HEK293T (cell line): ENCODE results near the gene CSTB.

Experiments used
- CTCF ChIA-PET: fragments of 350-600 bp; formaldehyde crosslinking; extraction: SDS; loops from one replicate; lab custom pipeline; 2021; ENCODE audit warnings: antibody characterized with exemption, inconsistent platforms; lab: Yijun Ruan, JAX
- POLR2A ChIA-PET: fragments of 350-600 bp; formaldehyde crosslinking; extraction: SDS; loops from one replicate; lab custom pipeline; 2020; ENCODE audit warnings: antibody characterized with exemption, inconsistent platforms; lab: Yijun Ruan, JAX
- DNase-seq: peaks from one replicate; pipeline ENCODE4 v3.0.0; 2012; ENCODE audit warnings: mixed read lengths; ENCODE audit errors: extremely low spot score
- ARNT ChIP-seq: fragments of 450-650 bp; IDR thresholded peaks from 2 replicates; pipeline ENCODE4 v1.6.1; 2017; ENCODE audit warnings: mild to moderate bottlenecking
- BHLHE40 ChIP-seq: fragments of 450-650 bp; IDR thresholded peaks from 2 replicates; pipeline ENCODE4 v1.6.1; 2016; ENCODE audit warnings: mild to moderate bottlenecking, moderate library complexity, borderline replicate concordance
- CTBP1 ChIP-seq: fragments of 450-650 bp; IDR thresholded peaks from 2 replicates; pipeline ENCODE4 v1.6.1; 2016; ENCODE audit warnings: borderline replicate concordance
- ELF4 ChIP-seq: fragments of 450-650 bp; IDR thresholded peaks from 2 replicates; pipeline ENCODE4 v1.6.1; 2017; ENCODE audit warnings: antibody characterized with exemption
- FOXA1 ChIP-seq: fragments of 450-650 bp; IDR thresholded peaks from 2 replicates; pipeline ENCODE4 v1.6.1; 2016; ENCODE audit warnings: mild to moderate bottlenecking
- FOXK2 ChIP-seq: fragments of 450-650 bp; IDR thresholded peaks from 2 replicates; pipeline ENCODE4 v1.6.1; 2016; ENCODE audit warnings: mild to moderate bottlenecking
- FOXM1 ChIP-seq: fragments of 450-650 bp; IDR thresholded peaks from 2 replicates; pipeline ENCODE4 v1.6.1; 2017; ENCODE audit warnings: mild to moderate bottlenecking, borderline replicate concordance
- HDGF ChIP-seq: fragments of 450-650 bp; IDR thresholded peaks from 2 replicates; pipeline ENCODE4 v1.6.1; 2017; ENCODE audit warnings: antibody characterized with exemption, borderline replicate concordance
- L3MBTL2 ChIP-seq: fragments of 450-650 bp; conservative IDR thresholded peaks from 2 replicates; pipeline ENCODE4 v1.6.1; 2016; ENCODE audit warnings: mild to moderate bottlenecking
- LEF1 ChIP-seq: fragments of 450-650 bp; IDR thresholded peaks from 2 replicates; pipeline ENCODE4 v1.6.1; 2017; ENCODE audit warnings: mild to moderate bottlenecking, borderline replicate concordance
- NFRKB ChIP-seq: fragments of 450-650 bp; IDR thresholded peaks from 2 replicates; pipeline ENCODE4 v1.6.1; 2016; ENCODE audit warnings: mild to moderate bottlenecking, moderate library complexity
- PKNOX1 ChIP-seq: fragments of 450-650 bp; IDR thresholded peaks from 2 replicates; pipeline ENCODE4 v1.6.1; 2016
- SP1 ChIP-seq: fragments of 450-650 bp; IDR thresholded peaks from 2 replicates; pipeline ENCODE4 v1.6.1; 2017
- SUZ12 ChIP-seq: fragments of 450-650 bp; IDR thresholded peaks from 2 replicates; pipeline ENCODE4 v1.6.1; 2016; ENCODE audit warnings: mild to moderate bottlenecking
- TARDBP ChIP-seq: fragments of 450-650 bp; IDR thresholded peaks from 2 replicates; pipeline ENCODE4 v1.6.1; 2016
- ZNF384 ChIP-seq: fragments of 450-650 bp; IDR thresholded peaks from 2 replicates; pipeline ENCODE4 v1.6.1; 2016

Gene CSTB

GRCh38 chr21:43786807-43787440 is 10.8 kb upstream of the CSTB start:
- TF ChIP-seq L3MBTL2 = no peak
- TF ChIP-seq LEF1 = no peak
- TF ChIP-seq TARDBP = no peak
- no peak for TF ChIP-seq FOXA1
- POLR2A ChIA-PET = no interaction called here
- DNase-seq = no peak
- CTCF ChIA-PET = no interaction called here

GRCh38 chr21:43786300-43786806 is 10.2 kb upstream of the CSTB start:
- CTCF ChIA-PET = no interaction called here
- POLR2A ChIA-PET = no interaction called here
- no peak for DNase-seq
- TF ChIP-seq BHLHE40 = no peak
- no peak for TF ChIP-seq LEF1
- TF ChIP-seq PKNOX1 = no peak
- TF ChIP-seq ELF4 = no peak
- TF ChIP-seq SP1 = no peak
- no peak for TF ChIP-seq L3MBTL2
- TF ChIP-seq SUZ12 = no peak
- TF ChIP-seq HDGF = no peak

- CTCF ChIA-PET = no interaction called here
- POLR2A ChIA-PET = no interaction called here
Measured at GRCh38 chr21:43785134-43785533, 9.0 kb upstream of the CSTB start.

GRCh38 chr21:43783098-43783700 is 7.1 kb upstream of the CSTB start:
- no peak for TF ChIP-seq FOXM1
- TF ChIP-seq L3MBTL2 = no peak
- no peak for TF ChIP-seq SUZ12
- TF ChIP-seq BHLHE40 = no peak
- TF ChIP-seq ARNT = no peak
- ChIA-PET CTCF (no interaction called here), POLR2A (interaction anchor here (1.1 kb wide), 1 partner anchor 14 kb away, joined by 3 read pairs; no protein-coding TSS in a partner anchor)
- DNase-seq = no peak

More at GRCh38 chr21:43785134-43785533, 9.0 kb upstream of the CSTB start:
- DNase-seq = no peak
- no peak for TF ChIP-seq ARNT
- no peak for TF ChIP-seq FOXM1
- TF ChIP-seq HDGF = no peak
- no peak for TF ChIP-seq PKNOX1
- no peak for TF ChIP-seq L3MBTL2
- no peak for TF ChIP-seq NFRKB
- TF ChIP-seq SUZ12 = no peak

GRCh38 chr21:43782431-43783097 is 6.5 kb upstream of the CSTB start:
- no peak for TF ChIP-seq FOXM1
- ChIA-PET CTCF (interaction anchor here (0.5 kb wide), 1 partner anchor 87 kb away, joined by 3 read pairs; no protein-coding TSS in a partner anchor), POLR2A (interaction anchor here (0.8 to 1.1 kb wide), 2 partner anchors 10 to 14 kb away, joined by 3 read pairs; no protein-coding TSS in a partner anchor)
- DNase-seq = no peak

- DNase-seq = no peak
- POLR2A ChIA-PET = interaction anchor here (0.8 kb wide), 1 partner anchor 10 kb away, joined by 3 read pairs; no protein-coding TSS in a partner anchor
- no peak for TF ChIP-seq ZNF384
- TF ChIP-seq CTBP1 = no peak
- no peak for TF ChIP-seq FOXM1
- TF ChIP-seq ARNT = no peak
- TF ChIP-seq BHLHE40 = no peak
- TF ChIP-seq TARDBP = no peak
- TF ChIP-seq PKNOX1 = no peak
- no peak for TF ChIP-seq L3MBTL2
- no peak for TF ChIP-seq FOXA1
- TF ChIP-seq NFRKB = no peak
- TF ChIP-seq LEF1 = no peak
- no peak for TF ChIP-seq FOXK2
- no peak for TF ChIP-seq SP1
- TF ChIP-seq ELF4 = no peak
- TF ChIP-seq SUZ12 = no peak
- CTCF ChIA-PET = interaction anchor here (0.5 kb wide), 1 partner anchor 87 kb away, joined by 3 read pairs; no protein-coding TSS in a partner anchor
Measured at GRCh38 chr21:43781846-43782245, 5.7 kb upstream of the CSTB start.
